Pancreas (tissue), 10 donors: ENCODE data around the gene YLPM1. TPM values are rescaled to one million over a fixed set of nuclear protein-coding genes. Genes with fewer than 3 reads are reported as not detected.

Experiments
- ATAC-seq, 4 donors: fragments of 200-7000 bp; cut with Tn5 transposase; one replicate each; pipeline versions ENCODE4 v1.8.0 to v1.9.1; 2020; ENCODE audit warnings: mild to moderate bottlenecking in 4 of 4, moderate library complexity in 4 of 4
- DNase-seq, 6 donors: peaks; one replicate each; pipeline ENCODE4 v3.0.0-alpha.2; 2020
- FAIRE-seq: peaks from 2 replicates; lab custom pipeline; 2012; peaks lifted over from hg19 to GRCh38; lab: Jason Lieb, UNC
- H3K27ac ChIP-seq, 4 donors: fragments of 200-600 bp; sonication (generic); 1 replicate in 3 of 4; 2 replicates in 1 of 4; pipeline versions ENCODE4 v1.5.0 to v1.8.0; 2020
- H3K27me3 ChIP-seq, 4 donors: fragments of 200-600 bp; one replicate each; pipeline ENCODE4 v1.8.0; 2021
- H3K36me3 ChIP-seq, 3 donors: fragments of 200-600 bp; sonication (generic) in 1 of 3; one replicate each; pipeline versions ENCODE4 v1.5.0 to v1.8.0; 2020 to 2021
- H3K4me1 ChIP-seq, 3 donors: fragments of 200-600 bp; one replicate each; pipeline ENCODE4 v1.8.0; 2021
- H3K4me3 ChIP-seq, 4 donors: fragments of 200-600 bp; sonication (generic) in 2 of 4; one replicate each; pipeline versions ENCODE4 v1.5.0 to v1.8.0; 2020 to 2021
- H3K9me3 ChIP-seq, 4 donors: fragments of 200-600 bp; one replicate each; pipeline ENCODE4 v1.8.0; 2021
- CTCF ChIP-seq, 4 donors: fragments of 200-600 bp; sonication (generic) in 3 of 4; IDR thresholded peaks; one replicate each; pipeline versions ENCODE4 v1.5.0 to v1.8.0; 2021; ENCODE audit warnings: antibody characterized with exemption in 4 of 4
- WGBS, 2 donors: extraction: QIAGEN DNeasy Blood & Tissue Kit; methylation state at CpG; one replicate each; pipeline ENCODE4 v1.1.7; 2013; 5-methylcytosine and 5-hydroxymethylcytosine counted together
- intact Hi-C, 3 donors: fragments of 100-400 bp; cut with DNase I; formaldehyde crosslinking; loops; one replicate each; pipeline versions ENCODE4 v1.11.1 to v1.14.2; 2022
- polyA plus RNA-seq, 2 donors: library from polyadenylated mRNA; stranded (reverse); fragments of 200-250 nt; gene quantifications; one replicate each; pipeline ENCODE4 v1.2.3, GENCODE V29; 2013
- total RNA-seq, 6 donors: library from RNA; stranded (reverse); fragmentation: NEBNext Ultra II Directional in 4 of 6; extraction: Animal tissue kit (Norgen Biotek cat#: 25700) in 4 of 6; gene quantifications; one replicate each; pipeline versions ENCODE4 v1.2.1 to v1.2.4, GENCODE V29; 2021 to 2023
- donor health status: healthy with polysubstance abuse.
- donor health status: DM: no; HTN: no; CAD: no; lungs with moderate emphysema.
- donor health status: DM: no; HTN: no; CAD: no.
- donor health status: control.
- donor health status: control.
- donor health status: Bipolar disorder and iron deficiency.
- donor health status: DM: yes; HTN: yes; CAD: no.
- donor health status: DM: no; HTN: no; CAD: no.
- donor health status: DM: no; HTN: no; CAD: no.
- donor health status: DM: yes; HTN: yes; CAD: no.

Gene YLPM1
- total and polyA plus RNA-seq, 8 donors, result 14.1 to 33.3 (median 24.5) TPM

GRCh38 chr14:74800780-74801179 is 37.7 kb downstream of the YLPM1 start:
- 49 to 51% methylated on average over 3 of the region's 3 CpGs for WGBS, 2 donors
- intact Hi-C loops, result loop anchor here in 1 of 3 donors (10.0 kb wide), 1 partner anchor 186 kb away; the partner anchor contains the start of gene LTBP2
- no peak overlapping the region for H3K4me3 ChIP-seq
- no peaks in the 10 kb centered on the region for H3K4me1 ChIP-seq
- DNase-seq (no peak), FAIRE-seq (no peak), ATAC-seq (no peak)
- no peaks in the 10 kb centered on the region for H3K27me3 ChIP-seq
- H3K9me3 ChIP-seq, result no peaks in the 10 kb centered on the region
- H3K27ac ChIP-seq, result no peak overlapping the region
- TF ChIP-seq CTCF (IDR thresholded peaks at IDR 0.05), result no peak
- no peaks in the 10 kb centered on the region for H3K36me3 ChIP-seq

- TF ChIP-seq CTCF (IDR thresholded peaks at IDR 0.05), result no peak
- Histone ChIP-seq H3K4me1 (no peaks in the 10 kb centered on the region), H3K27ac (no peak overlapping the region), H3K36me3 (no peaks in the 10 kb centered on the region), H3K27me3 (no peaks in the 10 kb centered on the region), H3K9me3 (no peaks in the 10 kb centered on the region), H3K4me3 (no peak overlapping the region)
- no peak for ATAC-seq
- no peak for DNase-seq
- FAIRE-seq, result no peak
- 60 to 65% methylated on average over 3 of the region's 3 CpGs for WGBS, 2 donors
- intact Hi-C loops, result loop anchor here in 1 of 3 donors (10.0 kb wide), 1 partner anchor 187 kb away; the partner anchor contains the start of gene LTBP2
Measured at GRCh38 chr14:74801396-74801795, 38.3 kb downstream of the YLPM1 start.

GRCh38 chr14:74804219-74804825 is 41.2 kb downstream of the YLPM1 start:
- Histone ChIP-seq H3K4me1 (no peaks in the 10 kb centered on the region), H3K4me3 (no peak overlapping the region), H3K9me3 (no peaks in the 10 kb centered on the region), H3K27me3 (no peaks in the 10 kb centered on the region), H3K36me3 (no peaks in the 10 kb centered on the region), H3K27ac (no peak overlapping the region)
- no peak for FAIRE-seq
- peak in 2 of 4 donors; percentile 21 to 40 for TF ChIP-seq CTCF (IDR thresholded peaks at IDR 0.05)
- ATAC-seq, result peak; percentile 53 to 74 (median 61)
- peak in 1 of 6 donors; percentile 22 for DNase-seq
- WGBS, 2 donors, result 84 to 86% methylated on average over 4 of the region's 4 CpGs
- intact Hi-C loops, result loop anchor here in 1 of 3 donors (10.0 kb wide), 1 partner anchor 190 kb away; the partner anchor contains the start of gene LTBP2

GRCh38 chr14:74807853-74808545 is 44.9 kb downstream of the YLPM1 start:
- FAIRE-seq (no peak), ATAC-seq (no peak), DNase-seq (no peak)
- no peak for TF ChIP-seq CTCF (IDR thresholded peaks at IDR 0.05)
- peaks cover 0 to 35% (median 3%) of the 10 kb centered on the region in 3 donors for H3K36me3 ChIP-seq
- WGBS, 2 donors, result 85 to 91% methylated on average over 7 of the region's 7 CpGs
- no peaks in the 10 kb centered on the region for H3K4me1 ChIP-seq
- no peak overlapping the region for H3K27ac ChIP-seq
- no peaks in the 10 kb centered on the region for H3K9me3 ChIP-seq
- no peak overlapping the region for H3K4me3 ChIP-seq
- H3K27me3 ChIP-seq, result no peaks in the 10 kb centered on the region
- intact Hi-C loops, result loop anchor here in 1 of 3 donors (10.0 kb wide), 1 partner anchor 193 kb away; the partner anchor contains the start of gene LTBP2
